ENCODE data around the gene ACOT8.

The ACOT8 gene

GRCh38 chr20:45813489-45813888 is 43.7 kb downstream of the ACOT8 start:
- no peaks in the 10 kb centered on the region for H3K27me3 ChIP-seq (ENCODE audit: insufficient read depth, low read length, poor library complexity)
- DNase-seq, result no peak
- no peak overlapping the region for H3K27ac ChIP-seq (ENCODE audit: low read depth, low read length)
- H3K23ac ChIP-seq (ENCODE audit: low read length), result no peak overlapping the region
- H2BK15ac ChIP-seq (replicated peaks; ENCODE audit: low read depth), result no peak overlapping the region
- H2AK5ac ChIP-seq (ENCODE audit: low read length), result no peak overlapping the region
- WGBS (ENCODE audit: extremely low coverage, insufficient coverage, low lambda C conversion rate), result no CpG with 5 or more reads among the region's 7 CpGs
- H3K4me2 ChIP-seq (ENCODE audit: low read length), result peak overlapping the region; percentile 60
- peaks cover 5% of the 10 kb centered on the region for H3K4me1 ChIP-seq (ENCODE audit: control insufficient read depth, low read depth, low read length)
- no peak overlapping the region for H4K8ac ChIP-seq (ENCODE audit: low read depth, low read length)
- H4K5ac ChIP-seq (ENCODE audit: low read length), result no peak overlapping the region
- no peak overlapping the region for H3K18ac ChIP-seq (ENCODE audit: low read length)
- H3K56ac ChIP-seq (ENCODE audit: low read length), result peak overlapping the region; percentile 99
- peak overlapping the region; percentile 100 for H3K4me3 ChIP-seq (ENCODE audit: low read length)
- H3K79me2 ChIP-seq (ENCODE audit: control insufficient read depth, insufficient read depth, low read length), result peaks cover 23% of the 10 kb centered on the region
- H3K79me1 ChIP-seq (ENCODE audit: low read length), result peaks cover 12% of the 10 kb centered on the region
- peak overlapping the region; percentile 100 for H3K9ac ChIP-seq (ENCODE audit: low read length)
- no peak overlapping the region for H2BK5ac ChIP-seq (ENCODE audit: low read length)
- peaks cover 18% of the 10 kb centered on the region for H3K36me3 ChIP-seq (ENCODE audit: control insufficient read depth, insufficient read depth, low read length)
- no peak overlapping the region for H2BK120ac ChIP-seq (ENCODE audit: low read depth, low read length)
- peak overlapping the region; percentile 76 for H3K4ac ChIP-seq (ENCODE audit: low read depth, low read length)

DNA sequence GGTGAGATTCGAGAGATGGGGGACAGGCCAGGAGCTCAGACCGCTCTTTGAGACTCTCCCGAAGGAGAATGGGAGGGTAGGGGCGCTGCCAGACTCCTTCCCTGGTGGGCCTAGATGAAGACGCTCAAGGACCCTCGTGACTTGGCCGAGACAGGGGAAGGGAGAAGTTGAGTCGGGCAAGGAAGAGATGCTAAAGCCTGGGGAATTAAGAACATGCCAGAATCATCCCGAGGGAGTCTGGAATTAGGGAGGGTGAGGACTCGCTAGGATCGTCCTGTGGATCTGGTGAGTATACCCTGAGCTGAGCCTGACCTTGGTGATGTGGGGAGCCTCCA is 44.2 kb downstream of the ACOT8 start:
- peak overlapping the region; percentile 76 for H3K4ac ChIP-seq (ENCODE audit: low read depth, low read length)
- H3K27ac ChIP-seq (ENCODE audit: low read depth, low read length), result peak overlapping the region; percentile 45
- peak overlapping the region; percentile 78 for H2BK5ac ChIP-seq (ENCODE audit: low read length)
- no peak overlapping the region for H2BK15ac ChIP-seq (replicated peaks; ENCODE audit: low read depth)
- H3K4me2 ChIP-seq (ENCODE audit: low read length), result peak overlapping the region; percentile 60
- H3K27me3 ChIP-seq (ENCODE audit: insufficient read depth, low read length, poor library complexity), result no peaks in the 10 kb centered on the region
- no peak overlapping the region for H2BK120ac ChIP-seq (ENCODE audit: low read depth, low read length)
- H2AK5ac ChIP-seq (ENCODE audit: low read length), result peak overlapping the region; percentile 99
- peaks cover 23% of the 10 kb centered on the region for H3K79me2 ChIP-seq (ENCODE audit: control insufficient read depth, insufficient read depth, low read length)
- peak overlapping the region; percentile 100 for H3K4me3 ChIP-seq (ENCODE audit: low read length)
- WGBS (ENCODE audit: extremely low coverage, insufficient coverage, low lambda C conversion rate), result no CpG with 5 or more reads among the region's 11 CpGs
- H3K79me1 ChIP-seq (ENCODE audit: low read length), result peaks cover 12% of the 10 kb centered on the region
- no peak for DNase-seq
- peak overlapping the region; percentile 75 for H3K23ac ChIP-seq (ENCODE audit: low read length)
- H3K4me1 ChIP-seq (ENCODE audit: control insufficient read depth, low read depth, low read length), result peaks cover 4% of the 10 kb centered on the region
- no peak overlapping the region for H4K5ac ChIP-seq (ENCODE audit: low read length)
- H3K18ac ChIP-seq (ENCODE audit: low read length), result peak overlapping the region; percentile 72
- H4K8ac ChIP-seq (ENCODE audit: low read depth, low read length), result no peak overlapping the region
- H3K9ac ChIP-seq (ENCODE audit: low read length), result peak overlapping the region; percentile 100
- H3K56ac ChIP-seq (ENCODE audit: low read length), result peak overlapping the region; percentile 99
- H3K36me3 ChIP-seq (ENCODE audit: control insufficient read depth, insufficient read depth, low read length), result peaks cover 18% of the 10 kb centered on the region

- peak within 1 kb of the TSS; percentile 31 for H4K8ac ChIP-seq (ENCODE audit: low read depth, low read length)
- peaks cover 23% of the 10 kb centered on the region for H3K79me2 ChIP-seq (ENCODE audit: control insufficient read depth, insufficient read depth, low read length)
- H3K4me2 ChIP-seq (ENCODE audit: low read length), result peak within 1 kb of the TSS; percentile 60
- H3K36me3 ChIP-seq (ENCODE audit: control insufficient read depth, insufficient read depth, low read length), result peaks cover 18% of the 10 kb centered on the region
- peak within 1 kb of the TSS; percentile 59 for H3K27ac ChIP-seq (ENCODE audit: low read depth, low read length)
- peak within 1 kb of the TSS; percentile 78 for H2BK5ac ChIP-seq (ENCODE audit: low read length)
- H3K4me3 ChIP-seq (ENCODE audit: low read length), result peak within 1 kb of the TSS; percentile 100
- H2BK120ac ChIP-seq (ENCODE audit: low read depth, low read length), result no peak within 1 kb of the TSS
- peak within 1 kb of the TSS; percentile 99 for H2AK5ac ChIP-seq (ENCODE audit: low read length)
- H3K4me1 ChIP-seq (ENCODE audit: control insufficient read depth, low read depth, low read length), result peaks cover 4% of the 10 kb centered on the region
- no CpG with 5 or more reads among the region's 65 CpGs for WGBS (ENCODE audit: extremely low coverage, insufficient coverage, low lambda C conversion rate)
- peak within 1 kb of the TSS; percentile 100 for H3K9ac ChIP-seq (ENCODE audit: low read length)
- no peak within 1 kb of the TSS for H2BK15ac ChIP-seq (replicated peaks; ENCODE audit: low read depth)
- DNase-seq, result peak; percentile 100
- H3K18ac ChIP-seq (ENCODE audit: low read length), result peak within 1 kb of the TSS; percentile 72
- H3K27me3 ChIP-seq (ENCODE audit: insufficient read depth, low read length, poor library complexity), result no peaks in the 10 kb centered on the region
- H3K79me1 ChIP-seq (ENCODE audit: low read length), result peaks cover 12% of the 10 kb centered on the region
- H3K23ac ChIP-seq (ENCODE audit: low read length), result peak within 1 kb of the TSS; percentile 75
- peak within 1 kb of the TSS; percentile 76 for H3K4ac ChIP-seq (ENCODE audit: low read depth, low read length)
- H4K5ac ChIP-seq (ENCODE audit: low read length), result no peak within 1 kb of the TSS
- H3K56ac ChIP-seq (ENCODE audit: low read length), result peak within 1 kb of the TSS; percentile 99
These were observed 44.8 kb downstream of the ACOT8 start, which contains the start of gene UBE2C for GRCh38 chr20:45812157-45813005. Gene UBE2C (plus strand): TSS chr20:45812644. CDS start chr20:45812696, 52 bp downstream.

DNA sequence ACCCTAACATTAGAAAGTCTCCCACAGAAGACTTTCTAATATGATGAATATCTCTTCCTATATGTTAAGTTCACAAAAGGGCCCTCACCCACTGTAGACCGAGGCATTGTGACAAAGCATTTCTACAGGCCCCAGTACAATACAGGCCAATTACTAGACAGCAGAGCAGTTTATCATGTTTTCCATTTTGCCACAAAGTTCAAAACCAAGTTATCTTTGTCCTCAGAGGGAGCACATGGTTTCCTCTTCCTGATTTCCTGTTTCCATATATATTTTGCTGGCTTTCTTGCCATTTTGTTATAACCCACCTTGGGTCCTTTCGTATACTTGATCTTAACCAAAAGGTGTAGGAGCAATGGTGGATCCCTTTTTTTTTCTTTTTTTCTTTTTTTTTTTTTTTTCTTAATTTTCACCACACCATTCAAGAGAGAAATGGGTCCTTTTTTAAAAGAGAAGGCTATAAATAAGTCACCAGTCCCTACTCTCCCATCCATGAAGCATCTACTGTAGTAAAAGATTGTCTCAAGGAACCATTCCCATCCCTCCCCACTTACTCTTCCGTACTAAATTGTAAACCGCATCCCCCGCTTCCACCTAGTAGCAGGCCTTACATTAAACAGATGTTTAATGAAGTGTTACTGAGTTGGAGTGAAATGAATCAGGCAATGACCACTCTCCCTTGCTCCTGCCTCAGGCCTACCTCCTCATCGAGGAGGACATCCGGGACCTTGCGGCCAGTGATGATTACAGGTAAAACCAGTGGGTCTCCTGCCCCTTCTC is 46.8 kb downstream of the ACOT8 start:
- no CpG with 5 or more reads among the region's 8 CpGs for WGBS (ENCODE audit: extremely low coverage, insufficient coverage, low lambda C conversion rate)
- H3K4ac ChIP-seq (ENCODE audit: low read depth, low read length), result no peak overlapping the region
- no peak overlapping the region for H3K18ac ChIP-seq (ENCODE audit: low read length)
- H3K4me3 ChIP-seq (ENCODE audit: low read length), result no peak overlapping the region
- H3K56ac ChIP-seq (ENCODE audit: low read length), result no peak overlapping the region
- no peak overlapping the region for H4K8ac ChIP-seq (ENCODE audit: low read depth, low read length)
- H3K79me2 ChIP-seq (ENCODE audit: control insufficient read depth, insufficient read depth, low read length), result peaks cover 21% of the 10 kb centered on the region
- H2BK120ac ChIP-seq (ENCODE audit: low read depth, low read length), result no peak overlapping the region
- DNase-seq, result no peak
- no peak overlapping the region for H2BK5ac ChIP-seq (ENCODE audit: low read length)
- H3K4me2 ChIP-seq (ENCODE audit: low read length), result no peak overlapping the region
- H3K27ac ChIP-seq (ENCODE audit: low read depth, low read length), result no peak overlapping the region
- H4K5ac ChIP-seq (ENCODE audit: low read length), result no peak overlapping the region
- H3K79me1 ChIP-seq (ENCODE audit: low read length), result peaks cover 8% of the 10 kb centered on the region
- no peak overlapping the region for H2BK15ac ChIP-seq (replicated peaks; ENCODE audit: low read depth)
- H3K23ac ChIP-seq (ENCODE audit: low read length), result no peak overlapping the region
- H3K4me1 ChIP-seq (ENCODE audit: control insufficient read depth, low read depth, low read length), result peaks cover under 1% of the 10 kb centered on the region
- no peak overlapping the region for H2AK5ac ChIP-seq (ENCODE audit: low read length)
- H3K9ac ChIP-seq (ENCODE audit: low read length), result no peak overlapping the region
- no peaks in the 10 kb centered on the region for H3K27me3 ChIP-seq (ENCODE audit: insufficient read depth, low read length, poor library complexity)
- H3K36me3 ChIP-seq (ENCODE audit: control insufficient read depth, insufficient read depth, low read length), result peaks cover 11% of the 10 kb centered on the region

GRCh38 chr20:45801851-45802250 is 55.3 kb downstream of the ACOT8 start:
- no peak overlapping the region for H4K8ac ChIP-seq (ENCODE audit: low read depth, low read length)
- H2BK120ac ChIP-seq (ENCODE audit: low read depth, low read length), result no peak overlapping the region
- no peak overlapping the region for H3K9ac ChIP-seq (ENCODE audit: low read length)
- H3K4me1 ChIP-seq (ENCODE audit: control insufficient read depth, low read depth, low read length), result no peaks in the 10 kb centered on the region
- H3K56ac ChIP-seq (ENCODE audit: low read length), result no peak overlapping the region
- H2BK15ac ChIP-seq (replicated peaks; ENCODE audit: low read depth), result no peak overlapping the region
- no peaks in the 10 kb centered on the region for H3K27me3 ChIP-seq (ENCODE audit: insufficient read depth, low read length, poor library complexity)
- H3K36me3 ChIP-seq (ENCODE audit: control insufficient read depth, insufficient read depth, low read length), result peaks cover 10% of the 10 kb centered on the region
- no peak overlapping the region for H3K18ac ChIP-seq (ENCODE audit: low read length)
- no peaks in the 10 kb centered on the region for H3K79me1 ChIP-seq (ENCODE audit: low read length)
- H3K23ac ChIP-seq (ENCODE audit: low read length), result no peak overlapping the region
- H3K4me2 ChIP-seq (ENCODE audit: low read length), result no peak overlapping the region
- H3K4ac ChIP-seq (ENCODE audit: low read depth, low read length), result no peak overlapping the region
- no peak overlapping the region for H3K27ac ChIP-seq (ENCODE audit: low read depth, low read length)
- no peak overlapping the region for H3K4me3 ChIP-seq (ENCODE audit: low read length)
- no peak overlapping the region for H2AK5ac ChIP-seq (ENCODE audit: low read length)
- no peaks in the 10 kb centered on the region for H3K79me2 ChIP-seq (ENCODE audit: control insufficient read depth, insufficient read depth, low read length)
- no CpG with 5 or more reads among the region's 7 CpGs for WGBS (ENCODE audit: extremely low coverage, insufficient coverage, low lambda C conversion rate)
- DNase-seq, result no peak
- no peak overlapping the region for H4K5ac ChIP-seq (ENCODE audit: low read length)
- no peak overlapping the region for H2BK5ac ChIP-seq (ENCODE audit: low read length)

All from mesendoderm (in vitro differentiated cells).